ENCODE results near the gene ZMIZ1. TPM values are rescaled to one million over a fixed set of nuclear protein-coding genes. Genes with fewer than 3 reads are reported as not detected.
A peak's percentile ranks its signal among the peaks of the same experiment; 100 is the strongest.

ZMIZ1 gene
- total and polyA plus RNA-seq, 2 donors from 2014 or later, result 14.2 to 97.6 TPM

DNA sequence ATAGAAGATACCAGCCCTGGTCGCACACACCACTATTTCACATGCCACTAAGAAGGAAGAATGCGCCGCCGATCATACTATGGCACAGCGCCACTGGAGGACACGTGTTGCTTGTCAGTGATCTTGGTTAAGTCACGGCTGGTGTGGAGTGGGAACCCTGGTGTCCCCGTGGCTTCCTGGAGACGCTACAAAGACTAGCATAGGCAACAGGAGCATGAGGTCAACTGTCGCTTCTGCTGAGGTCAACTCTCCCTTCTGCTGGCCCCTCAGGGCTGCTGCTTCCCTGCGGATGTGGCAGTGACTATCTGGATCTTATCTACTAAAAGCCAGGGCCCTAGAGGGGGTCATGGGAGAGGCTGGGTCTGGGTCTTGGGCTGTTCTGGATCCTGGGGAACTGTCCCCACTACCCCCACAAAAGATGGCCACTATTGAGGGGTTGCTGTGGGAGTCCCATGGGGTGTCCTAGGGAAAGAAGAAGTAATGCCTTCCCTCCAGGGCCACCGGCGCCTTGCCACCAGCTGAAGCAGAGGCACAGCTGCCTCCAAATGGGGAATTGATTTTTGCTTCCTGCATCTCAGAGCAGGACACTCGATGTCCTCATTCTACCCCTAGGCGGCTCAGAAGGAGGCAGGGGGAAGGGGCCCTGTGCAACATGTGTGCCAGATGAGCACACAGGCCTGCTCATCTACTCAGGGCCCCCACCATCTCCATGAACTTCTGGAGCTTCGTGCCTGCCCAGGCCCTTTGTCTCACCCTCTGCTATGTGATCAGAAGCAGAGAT, 201.9 kb downstream of the ZMIZ1 start:
- no peak for FAIRE-seq
- DNase-seq, result no peak
- no peak overlapping the region for H3K27ac ChIP-seq (ENCODE audit: low read depth in 2 of 2, low read length in 2 of 2)

GRCh38 chr10:79272353-79272752, 203.6 kb downstream of the ZMIZ1 start:
- DNase-seq (no peak), FAIRE-seq (no peak)
- Histone ChIP-seq H3K4me3 (ENCODE audit: low read length in 3 of 3) (no peak overlapping the region), H3K9ac (ENCODE audit: low read length in 3 of 3) (no peak overlapping the region), H3K36me3 (ENCODE audit: control insufficient read depth in 2 of 3, insufficient read depth in 3 of 3, low read length in 3 of 3) (peaks cover 0 to 8% (median 6%) of the 10 kb centered on the region in 3 donors), H3K4me1 (ENCODE audit: control insufficient read depth in 2 of 3, insufficient read depth in 2 of 3, low read depth in 1 of 3, low read length in 3 of 3) (peaks cover 0 to 24% (median 7%) of the 10 kb centered on the region in 3 donors), H3K27me3 (ENCODE audit: control insufficient read depth, insufficient read depth, low read length) (no peaks in the 10 kb centered on the region), H3K27ac (ENCODE audit: low read depth in 2 of 2, low read length in 2 of 2) (no peak overlapping the region), H3K9me3 (ENCODE audit: control insufficient read depth in 2 of 3, insufficient read depth in 1 of 3, low read length in 3 of 3) (no peaks in the 10 kb centered on the region)
- TF ChIP-seq CTCF (IDR thresholded peaks at IDR 0.05; ENCODE audit: borderline replicate concordance, extremely low read depth, insufficient read depth), result no peak
- intact Hi-C loops (cut with DNase I), result no loop called here

More for the DNA sequence above, 201.9 kb downstream of the ZMIZ1 start:
- Histone ChIP-seq H3K4me3 (ENCODE audit: low read length in 3 of 3) (no peak overlapping the region), H3K27me3 (ENCODE audit: control insufficient read depth, insufficient read depth, low read length) (no peaks in the 10 kb centered on the region), H3K9ac (ENCODE audit: low read length in 3 of 3) (no peak overlapping the region), H3K36me3 (ENCODE audit: control insufficient read depth in 2 of 3, insufficient read depth in 3 of 3, low read length in 3 of 3) (peaks cover 0 to 4% (median 2%) of the 10 kb centered on the region in 3 donors), H3K9me3 (ENCODE audit: control insufficient read depth in 2 of 3, insufficient read depth in 1 of 3, low read length in 3 of 3) (no peaks in the 10 kb centered on the region), H3K4me1 (ENCODE audit: control insufficient read depth in 2 of 3, insufficient read depth in 2 of 3, low read depth in 1 of 3, low read length in 3 of 3) (peaks cover 0 to 38% (median 22%) of the 10 kb centered on the region in 3 donors)
- intact Hi-C loops (cut with DNase I), result no loop called here
- TF ChIP-seq CTCF (IDR thresholded peaks at IDR 0.05; ENCODE audit: borderline replicate concordance, extremely low read depth, insufficient read depth), result no peak

- DNase-seq (no peak), FAIRE-seq (no peak)
- H3K9me3 ChIP-seq (ENCODE audit: control insufficient read depth in 2 of 3, insufficient read depth in 1 of 3, low read length in 3 of 3), result no peaks in the 10 kb centered on the region
- peak overlapping the region in 1 of 2 donors; percentile 57 for H3K27ac ChIP-seq (ENCODE audit: low read depth in 2 of 2, low read length in 2 of 2)
- intact Hi-C loops (cut with DNase I), result no loop called here
- H3K9ac ChIP-seq (ENCODE audit: low read length in 3 of 3), result peak overlapping the region in 1 of 3 donors; percentile 56
- peaks cover 2 to 12% (median 9%) of the 10 kb centered on the region in 3 donors for H3K36me3 ChIP-seq (ENCODE audit: control insufficient read depth in 2 of 3, insufficient read depth in 3 of 3, low read length in 3 of 3)
- peaks cover 0 to 18% (median 7%) of the 10 kb centered on the region in 3 donors for H3K4me1 ChIP-seq (ENCODE audit: control insufficient read depth in 2 of 3, insufficient read depth in 2 of 3, low read depth in 1 of 3, low read length in 3 of 3)
- H3K27me3 ChIP-seq (ENCODE audit: control insufficient read depth, insufficient read depth, low read length), result no peaks in the 10 kb centered on the region
- H3K4me3 ChIP-seq (ENCODE audit: low read length in 3 of 3), result no peak overlapping the region
- no peak for TF ChIP-seq CTCF (IDR thresholded peaks at IDR 0.05; ENCODE audit: borderline replicate concordance, extremely low read depth, insufficient read depth)
Measured at GRCh38 chr10:79273604-79274003, 204.8 kb downstream of the ZMIZ1 start.

Data from kidney (tissue), 14 donors.